Duodenal mucosa (tissue), 2 donors: ENCODE data around the gene NMUR1.
A peak's percentile ranks its signal among the peaks of the same experiment; 100 is the strongest.

Experiments
- H3K27ac ChIP-seq: one replicate; pipeline ENCODE4 v1.7.0; 2013; ENCODE audit warnings: low read depth, low read length
- H3K27me3 ChIP-seq, 2 donors: one replicate each; pipeline ENCODE4 v1.7.0; 2013; ENCODE audit warnings: low read length in 2 of 2, control low read depth in 1 of 2; ENCODE audit not compliant: insufficient read depth in 2 of 2, control insufficient read depth in 1 of 2
- H3K36me3 ChIP-seq, 2 donors: one replicate each; pipeline ENCODE4 v1.7.0; 2013; ENCODE audit warnings: low read length in 2 of 2, control low read depth in 1 of 2; ENCODE audit not compliant: insufficient read depth in 2 of 2, control insufficient read depth in 1 of 2
- H3K4me1 ChIP-seq, 2 donors: one replicate each; pipeline ENCODE4 v1.7.0; 2013; ENCODE audit warnings: low read length in 2 of 2, control low read depth in 1 of 2; ENCODE audit not compliant: insufficient read depth in 2 of 2, control insufficient read depth in 1 of 2
- H3K4me3 ChIP-seq, 2 donors: one replicate each; pipeline ENCODE4 v1.7.0; 2013; ENCODE audit warnings: low read length in 2 of 2, low read depth in 1 of 2
- H3K9ac ChIP-seq, 2 donors: one replicate each; pipeline ENCODE4 v1.7.0; 2013; ENCODE audit warnings: low read length in 2 of 2, low read depth in 1 of 2
- H3K9me3 ChIP-seq, 2 donors: one replicate each; pipeline ENCODE4 v1.7.0; 2013; ENCODE audit warnings: low read length in 2 of 2, control low read depth in 1 of 2; ENCODE audit not compliant: control insufficient read depth in 1 of 2

The NMUR1 gene

GRCh38 chr2:231539991-231540390, 9.7 kb upstream of the NMUR1 start:
- Histone ChIP-seq H3K9ac (no peak overlapping the region), H3K27me3 (no peaks in the 10 kb centered on the region), H3K27ac (no peak overlapping the region), H3K9me3 (peaks cover 4% of the 10 kb centered on the region in 2 donors), H3K36me3 (no peaks in the 10 kb centered on the region), H3K4me3 (no peak overlapping the region), H3K4me1 (no peaks in the 10 kb centered on the region)

- Histone ChIP-seq H3K27ac (no peak overlapping the region), H3K4me3 (no peak overlapping the region), H3K9ac (no peak overlapping the region)
Measured at GRCh38 chr2:231535961-231536360, 5.7 kb upstream of the NMUR1 start.

GRCh38 chr2:231533777-231534125, 3.5 kb upstream of the NMUR1 start:
- Histone ChIP-seq H3K36me3 (no peaks in the 10 kb centered on the region), H3K27me3 (peaks cover 0 to 6% of the 10 kb centered on the region in 2 donors), H3K9ac (no peak overlapping the region), H3K4me3 (no peak overlapping the region), H3K27ac (no peak overlapping the region), H3K4me1 (peaks cover 5 to 7% of the 10 kb centered on the region in 2 donors), H3K9me3 (no peaks in the 10 kb centered on the region)

More at GRCh38 chr2:231535961-231536360, 5.7 kb upstream of the NMUR1 start:
- Histone ChIP-seq H3K27me3 (no peaks in the 10 kb centered on the region), H3K9me3 (no peaks in the 10 kb centered on the region), H3K36me3 (no peaks in the 10 kb centered on the region), H3K4me1 (peaks cover 0 to 5% of the 10 kb centered on the region in 2 donors)

- no peak overlapping the region for H3K9ac ChIP-seq
- H3K27ac ChIP-seq = no peak overlapping the region
- peaks cover 0 to 6% of the 10 kb centered on the region in 2 donors for H3K27me3 ChIP-seq
- no peak overlapping the region for H3K4me3 ChIP-seq
- H3K36me3 ChIP-seq = no peaks in the 10 kb centered on the region
- H3K4me1 ChIP-seq = peaks cover 5 to 11% of the 10 kb centered on the region in 2 donors
- H3K9me3 ChIP-seq = no peaks in the 10 kb centered on the region
Measured at GRCh38 chr2:231533086-231533776, 3.0 kb upstream of the NMUR1 start.

- H3K27me3 ChIP-seq = peaks cover 0 to 6% of the 10 kb centered on the region in 2 donors
- H3K9me3 ChIP-seq = no peaks in the 10 kb centered on the region
- H3K27ac ChIP-seq = no peak overlapping the region
- peaks cover 5 to 11% of the 10 kb centered on the region in 2 donors for H3K4me1 ChIP-seq
- no peak overlapping the region for H3K9ac ChIP-seq
- H3K4me3 ChIP-seq = no peak overlapping the region
- no peaks in the 10 kb centered on the region for H3K36me3 ChIP-seq
Measured at GRCh38 chr2:231532756-231533035, 2.5 kb upstream of the NMUR1 start.

GRCh38 chr2:231531883-231532755, 1.9 kb upstream of the NMUR1 start:
- Histone ChIP-seq H3K27ac (no peak overlapping the region), H3K27me3 (peaks cover 0 to 6% of the 10 kb centered on the region in 2 donors), H3K9me3 (no peaks in the 10 kb centered on the region), H3K4me3 (no peak overlapping the region), H3K36me3 (no peaks in the 10 kb centered on the region), H3K4me1 (peaks cover 5 to 11% of the 10 kb centered on the region in 2 donors), H3K9ac (no peak overlapping the region)

- H3K4me1 ChIP-seq = peaks cover 5 to 11% of the 10 kb centered on the region in 2 donors
- no peak overlapping the region for H3K27ac ChIP-seq
- H3K9ac ChIP-seq = no peak overlapping the region
- H3K27me3 ChIP-seq = peaks cover 0 to 6% of the 10 kb centered on the region in 2 donors
- no peak overlapping the region for H3K4me3 ChIP-seq
- no peaks in the 10 kb centered on the region for H3K9me3 ChIP-seq
- no peaks in the 10 kb centered on the region for H3K36me3 ChIP-seq
Measured at GRCh38 chr2:231531466-231531865, 1.2 kb upstream of the NMUR1 start.

GRCh38 chr2:231528636-231529030, 1.6 kb downstream of the NMUR1 start:
- Histone ChIP-seq H3K4me3 (peak overlapping the region in 1 of 2 donors; percentile 21), H3K4me1 (peaks cover 11 to 31% of the 10 kb centered on the region in 2 donors), H3K27ac (no peak overlapping the region)

GRCh38 chr2:231527955-231528635, 2.1 kb downstream of the NMUR1 start:
- peak overlapping the region in 1 of 2 donors; percentile 21 for H3K4me3 ChIP-seq
- no peaks in the 10 kb centered on the region for H3K9me3 ChIP-seq
- H3K9ac ChIP-seq = no peak overlapping the region
- H3K27me3 ChIP-seq = peaks cover 0 to 6% of the 10 kb centered on the region in 2 donors
- peaks cover 14 to 34% of the 10 kb centered on the region in 2 donors for H3K4me1 ChIP-seq
- H3K27ac ChIP-seq = no peak overlapping the region
- no peaks in the 10 kb centered on the region for H3K36me3 ChIP-seq

More at GRCh38 chr2:231528636-231529030, 1.6 kb downstream of the NMUR1 start:
- Histone ChIP-seq H3K9me3 (no peaks in the 10 kb centered on the region), H3K27me3 (peaks cover 0 to 6% of the 10 kb centered on the region in 2 donors), H3K36me3 (no peaks in the 10 kb centered on the region), H3K9ac (no peak overlapping the region)

GRCh38 chr2:231527091-231527395, 3.2 kb downstream of the NMUR1 start:
- Histone ChIP-seq H3K4me3 (no peak overlapping the region), H3K36me3 (no peaks in the 10 kb centered on the region), H3K27ac (no peak overlapping the region), H3K9ac (no peak overlapping the region), H3K4me1 (peaks cover 16 to 37% of the 10 kb centered on the region in 2 donors), H3K27me3 (peaks cover 0 to 6% of the 10 kb centered on the region in 2 donors), H3K9me3 (no peaks in the 10 kb centered on the region)
